Measurements from ENCODE around the gene GID8. TPM values are rescaled to one million over a fixed set of nuclear protein-coding genes. Genes with fewer than 3 reads are reported as not detected.

Gene GID8
- total RNA-seq, 1 experiment from 2014 or later: 40.2 TPM

DNA sequence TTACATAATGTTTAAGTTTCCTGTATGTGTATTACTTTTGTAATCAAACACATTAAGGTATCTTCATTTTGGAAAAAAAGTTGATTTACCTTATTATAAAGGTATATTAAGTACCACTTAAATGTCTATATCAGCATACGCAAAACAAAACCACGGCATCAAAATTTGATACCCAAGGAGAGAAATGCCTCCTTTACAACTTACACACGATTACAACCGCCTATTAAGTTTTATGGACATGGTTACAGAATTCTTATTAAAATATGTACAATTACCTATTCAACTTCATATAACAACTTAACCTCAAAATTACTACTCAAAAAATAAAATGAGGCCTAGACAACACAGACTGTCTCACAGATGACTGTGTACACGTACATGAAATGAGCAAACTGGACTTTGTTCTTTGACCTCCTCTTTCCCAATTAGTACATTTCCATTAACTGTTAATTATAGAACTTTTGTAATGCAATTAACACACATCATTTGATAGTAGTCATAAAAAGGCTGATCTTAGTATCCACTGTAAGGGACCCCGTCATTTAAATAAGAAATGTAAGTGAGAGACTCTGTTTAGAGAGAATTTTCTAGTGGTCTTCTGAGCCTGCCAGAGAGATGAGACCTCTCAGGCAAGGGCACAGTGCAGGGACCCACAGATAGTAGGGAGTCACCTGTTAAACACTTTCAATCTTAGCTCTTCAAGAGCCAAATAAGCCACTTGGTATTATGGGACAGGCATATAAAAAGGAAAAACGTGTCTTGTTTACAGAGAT, 14.1 kb upstream of the GID8 start:
- no peaks in the 10 kb centered on the region for H3K36me3 ChIP-seq (ENCODE audit: insufficient read depth, low read length, poor library complexity, severe bottlenecking)
- H3K4me3 ChIP-seq (ENCODE audit: low read depth, low read length, poor library complexity, severe bottlenecking): peak overlapping the region; percentile 72
- ChIA-PET POLR2A (ENCODE audit: low non-redundant PET) (no interaction called here), CTCF (interaction anchor here (0.5 to 0.7 kb wide), 2 partner anchors 17 to 132 kb away, joined by 3 read pairs; no protein-coding TSS in a partner anchor)
- no peaks in the 10 kb centered on the region for H3K27me3 ChIP-seq (replicated peaks; ENCODE audit: insufficient read depth, low read depth, low read length, poor library complexity)
- intact Hi-C loops (cut with micrococcal nuclease; ENCODE audit: unreplicated experiment): no loop called here
- BruUV-seq (replicated peaks): no TSS peak
- peaks cover 51% of the 10 kb centered on the region for H3K4me1 ChIP-seq (ENCODE audit: insufficient read depth, low read length, poor library complexity, severe bottlenecking)
- DNase-seq (ENCODE audit: low spot score): no peak
- TF ChIP-seq EZH2 (IDR thresholded peaks at IDR 0.05; ENCODE audit: borderline replicate concordance, low read depth, low read length, poor library complexity, severe bottlenecking) (no peak), CTCF (conservative IDR thresholded peaks at IDR 0.05; ENCODE audit: low read depth, low read length) (no peak)
- no peak overlapping the region for H3K27ac ChIP-seq (ENCODE audit: low read depth, low read length, poor library complexity, severe bottlenecking)
- H3K9me3 ChIP-seq (ENCODE audit: low read depth, low read length, poor library complexity, severe bottlenecking): no peaks in the 10 kb centered on the region

- POLR2A ChIA-PET (ENCODE audit: low non-redundant PET): interaction anchor here (0.6 kb wide), 1 partner anchor 23 kb away, joined by 4 read pairs; no protein-coding TSS in a partner anchor
Measured at GRCh38 chr20:62924442-62925075, 13.4 kb upstream of the GID8 start.

GRCh38 chr20:62925076-62925419, 12.9 kb upstream of the GID8 start:
- Histone ChIP-seq H3K27me3 (replicated peaks; ENCODE audit: insufficient read depth, low read depth, low read length, poor library complexity) (no peaks in the 10 kb centered on the region), H3K4me1 (ENCODE audit: insufficient read depth, low read length, poor library complexity, severe bottlenecking) (peaks cover 48% of the 10 kb centered on the region), H3K9me3 (ENCODE audit: low read depth, low read length, poor library complexity, severe bottlenecking) (no peaks in the 10 kb centered on the region), H3K4me3 (ENCODE audit: low read depth, low read length, poor library complexity, severe bottlenecking) (peak overlapping the region; percentile 72), H3K36me3 (ENCODE audit: insufficient read depth, low read length, poor library complexity, severe bottlenecking) (no peaks in the 10 kb centered on the region), H3K27ac (ENCODE audit: low read depth, low read length, poor library complexity, severe bottlenecking) (peak overlapping the region; percentile 93)
- no peak for TF ChIP-seq CTCF (conservative IDR thresholded peaks at IDR 0.05; ENCODE audit: low read depth, low read length)
- no peak for TF ChIP-seq EZH2 (IDR thresholded peaks at IDR 0.05; ENCODE audit: borderline replicate concordance, low read depth, low read length, poor library complexity, severe bottlenecking)
- POLR2A ChIA-PET (ENCODE audit: low non-redundant PET): interaction anchor here (0.6 kb wide), 1 partner anchor 24 kb away, joined by 4 read pairs; no protein-coding TSS in a partner anchor
- intact Hi-C loops (cut with micrococcal nuclease; ENCODE audit: unreplicated experiment): no loop called here
- no TSS peak for BruUV-seq (replicated peaks)
- CTCF ChIA-PET: no interaction called here
- DNase-seq (ENCODE audit: low spot score): no peak

More at GRCh38 chr20:62924442-62925075, 13.4 kb upstream of the GID8 start:
- CTCF ChIA-PET: interaction anchor here (0.5 to 0.7 kb wide), 2 partner anchors 18 to 133 kb away, joined by 3 read pairs; no protein-coding TSS in a partner anchor
- Histone ChIP-seq H3K36me3 (ENCODE audit: insufficient read depth, low read length, poor library complexity, severe bottlenecking) (no peaks in the 10 kb centered on the region), H3K9me3 (ENCODE audit: low read depth, low read length, poor library complexity, severe bottlenecking) (no peaks in the 10 kb centered on the region), H3K4me3 (ENCODE audit: low read depth, low read length, poor library complexity, severe bottlenecking) (peak overlapping the region; percentile 72), H3K4me1 (ENCODE audit: insufficient read depth, low read length, poor library complexity, severe bottlenecking) (peaks cover 48% of the 10 kb centered on the region), H3K27ac (ENCODE audit: low read depth, low read length, poor library complexity, severe bottlenecking) (peak overlapping the region; percentile 93), H3K27me3 (replicated peaks; ENCODE audit: insufficient read depth, low read depth, low read length, poor library complexity) (no peaks in the 10 kb centered on the region)
- TF ChIP-seq CTCF (conservative IDR thresholded peaks at IDR 0.05; ENCODE audit: low read depth, low read length) (no peak), EZH2 (IDR thresholded peaks at IDR 0.05; ENCODE audit: borderline replicate concordance, low read depth, low read length, poor library complexity, severe bottlenecking) (no peak)
- peak; percentile 37 for DNase-seq (ENCODE audit: low spot score)
- no TSS peak for BruUV-seq (replicated peaks)
- intact Hi-C loops (cut with micrococcal nuclease; ENCODE audit: unreplicated experiment): no loop called here

All from A673 (cell line).